Keratinocyte (primary cell): ENCODE data around the gene PPP1R37. TPM values are rescaled to one million over a fixed set of nuclear protein-coding genes. Genes with fewer than 3 reads are reported as not detected.

Experiments used
- DNase-seq: peaks from one replicate; pipeline ENCODE4 v3.0.0-alpha.2; 2011; ENCODE audit warnings: low read depth, missing footprints, low spot score
- FAIRE-seq: peaks from 2 replicates; lab custom pipeline; 2011; peaks lifted over from hg19 to GRCh38; lab: Jason Lieb, UNC
- H2AFZ ChIP-seq: 2 replicates; pipeline ENCODE4 v1.6.0; 2012; ENCODE audit warnings: low read length, control low read depth, inconsistent platforms; ENCODE audit not compliant: control insufficient read depth
- H3K27ac ChIP-seq: 2 replicates; pipeline ENCODE4 v1.5.1; 2011; ENCODE audit warnings: low read length; ENCODE audit not compliant: control insufficient read depth, insufficient read depth
- H3K27me3 ChIP-seq: 3 replicates; pipeline ENCODE4 v1.6.0; 2011; ENCODE audit warnings: low read length; ENCODE audit not compliant: control insufficient read depth, insufficient read depth; ENCODE audit errors: extremely low read depth
- H3K36me3 ChIP-seq, 2 experiments: 2 replicates in 1 of 2; 3 replicates in 1 of 2; pipeline ENCODE4 v1.5.1; 2011; ENCODE audit warnings: low read length in 2 of 2, mild to moderate bottlenecking in 1 of 2; ENCODE audit not compliant: control insufficient read depth in 2 of 2, insufficient read depth in 2 of 2; ENCODE audit errors: extremely low read depth in 1 of 2
- H3K4me1 ChIP-seq: 3 replicates; pipeline ENCODE4 v1.5.1; 2011; ENCODE audit warnings: low read length; ENCODE audit not compliant: control insufficient read depth, insufficient read depth; ENCODE audit errors: extremely low read depth
- H3K4me2 ChIP-seq: 3 replicates; pipeline ENCODE4 v1.6.0; 2011; ENCODE audit warnings: low read depth, low read length; ENCODE audit not compliant: control insufficient read depth, insufficient read depth; ENCODE audit errors: extremely low read depth
- H3K4me3 ChIP-seq, 3 experiments: fragments of 200-600 bp in 1 of 3; sonication (generic) in 1 of 3; 2 replicates in 2 of 3; 3 replicates in 1 of 3; pipeline ENCODE4 v1.5.1; 2011 to 2016; ENCODE audit warnings: low read length in 3 of 3, mild to moderate bottlenecking in 3 of 3, control low read depth in 2 of 3, inconsistent platforms in 1 of 3, low read depth in 1 of 3, mixed read lengths in 1 of 3, mixed run types in 1 of 3, moderate library complexity in 1 of 3; ENCODE audit not compliant: control insufficient read depth in 2 of 3, insufficient read depth in 2 of 3; ENCODE audit errors: extremely low read depth in 1 of 3
- H3K79me2 ChIP-seq: 2 replicates; pipeline ENCODE4 v1.6.0; 2012; ENCODE audit warnings: low read length; ENCODE audit not compliant: control insufficient read depth, insufficient read depth
- H3K9ac ChIP-seq: 3 replicates; pipeline ENCODE4 v1.6.0; 2011; ENCODE audit warnings: low read length; ENCODE audit not compliant: control insufficient read depth, insufficient read depth; ENCODE audit errors: extremely low read depth
- H3K9me1 ChIP-seq: 3 replicates; pipeline ENCODE4 v1.6.0; 2011; ENCODE audit warnings: low read length; ENCODE audit not compliant: control insufficient read depth, insufficient read depth; ENCODE audit errors: extremely low read depth
- H3K9me3 ChIP-seq: 2 replicates; pipeline ENCODE4 v1.5.1; 2012; ENCODE audit warnings: low read depth, low read length; ENCODE audit not compliant: control insufficient read depth
- H4K20me1 ChIP-seq: 3 replicates; pipeline ENCODE4 v1.6.0; 2011; ENCODE audit warnings: low read length; ENCODE audit not compliant: control insufficient read depth, insufficient read depth; ENCODE audit errors: extremely low read depth
- EZH2 ChIP-seq: IDR thresholded peaks from one replicate; pipeline ENCODE4 v1.6.1; 2012; ENCODE audit warnings: inconsistent platforms, mild to moderate bottlenecking, low read length, moderate library complexity
- dilution Hi-C: fragments of 300-500 bp; cut with MboI; formaldehyde crosslinking; loops from one replicate; pipeline ENCODE4 v1.7.0; 2020; ENCODE audit warnings: low sequenced_read_pairs; ENCODE audit not compliant: extremely low pct_ligation_motif_present
- polyA plus RNA-seq, 5 experiments: library from polyadenylated mRNA; depleted of rRNA in 3 of 5; stranded (reverse) in 3 of 5; stranded (forward) in 1 of 5; unstranded in 1 of 5; fragments of >200 nt; gene quantifications; 1 replicate in 1 of 5; 2 replicates in 3 of 5; 3 replicates in 1 of 5; pipeline versions ENCODE4 v1.2.1 to v1.2.3, GENCODE V29; 2011 to 2012; ENCODE audit warnings: missing spikeins in 2 of 5, low read depth in 1 of 5, low replicate concordance in 1 of 5
- TF ChIP-seq, protein P1 (sequence below), 3 experiments: IDR thresholded peaks in 1 of 3; conservative IDR thresholded peaks in 1 of 3; optimal IDR thresholded peaks in 1 of 3; 2 replicates in 2 of 3; 3 replicates in 1 of 3; pipeline versions ENCODE3 to v1.5.1; 2011; ENCODE audit warnings: low read length in 3 of 3, mild to moderate bottlenecking in 3 of 3, moderate library complexity in 2 of 3, control low read depth in 1 of 3, inconsistent platforms in 1 of 3; ENCODE audit not compliant: insufficient read depth in 2 of 3; ENCODE audit errors: extremely low read depth in 1 of 3

The PPP1R37 gene
- polyA plus RNA-seq, 1 donor (not counting 4 experiments of a cell fraction or from before 2014, with no cell fraction given): 8.6 TPM

DNA sequence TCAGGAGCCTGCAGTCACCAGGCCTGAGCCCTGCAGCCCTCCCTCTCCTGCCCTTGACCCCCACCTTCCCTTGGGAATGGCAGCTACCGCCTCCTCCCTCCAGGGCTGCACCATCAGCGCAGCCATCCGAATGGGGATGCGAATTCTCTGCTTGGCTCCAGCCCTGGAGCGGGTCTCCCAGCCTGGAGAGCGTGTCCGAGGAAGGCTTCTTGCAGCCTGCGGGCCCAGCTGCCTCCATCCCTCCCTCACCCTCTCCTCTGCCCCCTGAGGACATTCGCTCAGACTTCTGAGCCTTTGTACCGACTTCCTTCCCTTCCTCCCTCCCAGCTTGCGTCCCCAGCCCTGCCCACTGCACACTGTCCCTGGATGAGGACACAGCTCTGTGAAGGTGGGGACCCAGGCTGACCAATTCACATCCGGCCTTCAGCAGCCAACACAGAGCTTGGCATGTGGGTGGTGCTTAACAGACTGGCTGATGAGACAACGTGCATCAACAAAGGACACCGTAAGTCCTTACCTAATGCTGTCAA lies 73.8 kb downstream of the PPP1R37 start:
- H3K9ac ChIP-seq: no peak overlapping the region
- H3K4me1 ChIP-seq: peaks cover 35% of the 10 kb centered on the region
- no peaks in the 10 kb centered on the region for H3K27me3 ChIP-seq
- dilution Hi-C loops: no loop called here
- no peak overlapping the region for H3K4me3 ChIP-seq
- no peak overlapping the region for H3K4me2 ChIP-seq
- FAIRE-seq (no peak), DNase-seq (no peak)
- H3K36me3 ChIP-seq: no peaks in the 10 kb centered on the region
- H3K9me3 ChIP-seq: no peaks in the 10 kb centered on the region
- no peaks in the 10 kb centered on the region for H3K9me1 ChIP-seq
- TF ChIP-seq, protein P1, sequence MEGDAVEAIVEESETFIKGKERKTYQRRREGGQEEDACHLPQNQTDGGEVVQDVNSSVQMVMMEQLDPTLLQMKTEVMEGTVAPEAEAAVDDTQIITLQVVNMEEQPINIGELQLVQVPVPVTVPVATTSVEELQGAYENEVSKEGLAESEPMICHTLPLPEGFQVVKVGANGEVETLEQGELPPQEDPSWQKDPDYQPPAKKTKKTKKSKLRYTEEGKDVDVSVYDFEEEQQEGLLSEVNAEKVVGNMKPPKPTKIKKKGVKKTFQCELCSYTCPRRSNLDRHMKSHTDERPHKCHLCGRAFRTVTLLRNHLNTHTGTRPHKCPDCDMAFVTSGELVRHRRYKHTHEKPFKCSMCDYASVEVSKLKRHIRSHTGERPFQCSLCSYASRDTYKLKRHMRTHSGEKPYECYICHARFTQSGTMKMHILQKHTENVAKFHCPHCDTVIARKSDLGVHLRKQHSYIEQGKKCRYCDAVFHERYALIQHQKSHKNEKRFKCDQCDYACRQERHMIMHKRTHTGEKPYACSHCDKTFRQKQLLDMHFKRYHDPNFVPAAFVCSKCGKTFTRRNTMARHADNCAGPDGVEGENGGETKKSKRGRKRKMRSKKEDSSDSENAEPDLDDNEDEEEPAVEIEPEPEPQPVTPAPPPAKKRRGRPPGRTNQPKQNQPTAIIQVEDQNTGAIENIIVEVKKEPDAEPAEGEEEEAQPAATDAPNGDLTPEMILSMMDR (optimal IDR thresholded peaks at IDR 0.05 in 1 of 3, IDR thresholded peaks at IDR 0.05 in 1 of 3, conservative IDR thresholded peaks at IDR 0.05 in 1 of 3; ENCODE audit: extremely low read depth in 1 of 3, insufficient read depth in 2 of 3, low read length in 3 of 3): no peak
- no peak for TF ChIP-seq EZH2
- H3K27ac ChIP-seq: no peak overlapping the region
- peaks cover 2% of the 10 kb centered on the region for H4K20me1 ChIP-seq
- H3K79me2 ChIP-seq: no peaks in the 10 kb centered on the region
- H2AFZ ChIP-seq: no peak overlapping the region

DNA sequence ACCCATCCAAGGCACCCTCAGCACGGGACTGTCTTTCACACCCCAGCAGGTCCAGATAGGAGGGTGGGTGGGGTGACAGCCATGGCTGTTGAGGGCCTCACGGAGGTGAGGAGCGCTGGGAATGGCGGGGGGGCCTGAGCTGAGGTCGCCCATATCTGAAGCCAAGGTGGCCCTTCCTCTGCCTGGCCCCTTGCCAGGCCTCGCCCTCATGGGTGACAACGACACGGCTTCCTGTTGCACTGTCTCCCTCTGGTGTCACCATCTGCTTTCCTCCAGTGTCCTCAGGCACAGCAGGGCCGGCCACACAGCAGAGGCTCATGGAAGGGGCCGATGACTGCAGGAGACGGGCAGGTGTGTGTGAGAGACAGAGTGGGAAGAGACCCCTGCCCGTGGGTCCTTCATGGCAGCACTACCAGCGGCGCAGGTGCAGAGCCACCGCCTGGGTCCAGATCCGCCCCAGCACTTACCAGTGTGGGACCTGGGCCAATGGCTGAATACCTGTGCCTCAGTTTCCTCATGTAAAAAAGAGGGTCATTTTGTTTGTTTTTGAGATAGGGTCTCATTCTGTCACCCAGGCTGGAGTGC lies 75.9 kb downstream of the PPP1R37 start:
- TF ChIP-seq EZH2: no peak
- TF ChIP-seq, protein P1 (optimal IDR thresholded peaks at IDR 0.05 in 1 of 3, IDR thresholded peaks at IDR 0.05 in 1 of 3, conservative IDR thresholded peaks at IDR 0.05 in 1 of 3; ENCODE audit: extremely low read depth in 1 of 3, insufficient read depth in 2 of 3, low read length in 3 of 3): no peak
- no peak for FAIRE-seq
- dilution Hi-C loops: no loop called here

More for the DNA sequence above, 75.9 kb downstream of the PPP1R37 start:
- no peak overlapping the region for H3K9ac ChIP-seq
- no peaks in the 10 kb centered on the region for H3K27me3 ChIP-seq
- no peaks in the 10 kb centered on the region for H3K9me3 ChIP-seq
- H3K79me2 ChIP-seq: no peaks in the 10 kb centered on the region
- no peak overlapping the region for H3K4me2 ChIP-seq
- no peaks in the 10 kb centered on the region for H3K9me1 ChIP-seq
- peaks cover 16% of the 10 kb centered on the region for H3K4me1 ChIP-seq
- H3K27ac ChIP-seq: no peak overlapping the region
- DNase-seq: no peak
- H3K36me3 ChIP-seq: no peaks in the 10 kb centered on the region
- H3K4me3 ChIP-seq: no peak overlapping the region
- no peak overlapping the region for H2AFZ ChIP-seq
- H4K20me1 ChIP-seq: no peaks in the 10 kb centered on the region
